Omental fat pad (tissue), 4 donors: Measurements from ENCODE around the gene CMIP. TPM values are rescaled to one million over a fixed set of nuclear protein-coding genes. Genes with fewer than 3 reads are reported as not detected.

Experiments used
- ATAC-seq: fragments of 150-250 bp; one replicate; pipeline ENCODE4 v1.9.1; 2016; ENCODE audit warnings: mild to moderate bottlenecking, moderate library complexity; ENCODE audit not compliant: low FRiP score
- DNase-seq: peaks from one replicate; pipeline ENCODE4 v3.0.0-alpha.2; 2019; ENCODE audit warnings: low spot score
- CTCF ChIP-seq, 3 donors: fragments of 450-650 bp; IDR thresholded peaks; one replicate each; pipeline ENCODE4 v1.5.1; 2016 to 2017; ENCODE audit warnings: antibody characterized with exemption in 3 of 3, mild to moderate bottlenecking in 3 of 3, moderate library complexity in 2 of 3
- total RNA-seq, 4 donors: library from RNA; depleted of rRNA; stranded (reverse); fragments of >200 nt; gene quantifications; one replicate each; pipeline ENCODE4 v1.1.0, GENCODE V29; 2016

CMIP gene
- total RNA-seq, 4 donors from 2014 or later: 15.8 to 52.8 (median 32.0) TPM

- ATAC-seq: no peak
- TF ChIP-seq CTCF (IDR thresholded peaks at IDR 0.05): no peak
- DNase-seq: no peak
Measured at GRCh38 chr16:81473066-81473488, 28.5 kb downstream of the CMIP start.

- no peak for TF ChIP-seq CTCF (IDR thresholded peaks at IDR 0.05)
- DNase-seq (no peak), ATAC-seq (no peak)
Measured at GRCh38 chr16:81473558-81473957, 28.9 kb downstream of the CMIP start.

- TF ChIP-seq CTCF (IDR thresholded peaks at IDR 0.05): no peak
- DNase-seq: no peak
- no peak for ATAC-seq
Measured at GRCh38 chr16:81473969-81474959, 29.7 kb downstream of the CMIP start.

- DNase-seq (no peak), ATAC-seq (no peak)
- no peak for TF ChIP-seq CTCF (IDR thresholded peaks at IDR 0.05)
Measured at GRCh38 chr16:81477697-81478693, 33.4 kb downstream of the CMIP start.

- no peak for TF ChIP-seq CTCF (IDR thresholded peaks at IDR 0.05)
- no peak for ATAC-seq
- no peak for DNase-seq
Measured at GRCh38 chr16:81478876-81479511, 34.4 kb downstream of the CMIP start.

GRCh38 chr16:81480606-81481206 lies 36.1 kb downstream of the CMIP start:
- no peak for TF ChIP-seq CTCF (IDR thresholded peaks at IDR 0.05)
- ATAC-seq (no peak), DNase-seq (no peak)
